ENCODE data around the gene CAPZA3.

GRCh38 chr12:18721452-18721851 is 16.5 kb upstream of the CAPZA3 start:
- TF ChIP-seq CTCF (conservative IDR thresholded peaks at IDR 0.05) (no peak), EZH2 (IDR thresholded peaks at IDR 0.05; ENCODE audit: low read depth) (no peak)
